Left renal pelvis (tissue), 4 donors: Measurements from ENCODE around the gene MEF2C. TPM values are rescaled to one million over a fixed set of nuclear protein-coding genes. Genes with fewer than 3 reads are reported as not detected.

Experiments used
- DNase-seq, 4 donors: peaks; one replicate each; pipeline ENCODE4 v3.0.0-alpha.2; 2013; ENCODE audit warnings: low read depth in 4 of 4, low spot score in 3 of 4
- polyA plus RNA-seq, 4 donors: library from polyadenylated mRNA; unstranded; fragments of 120-200 nt; gene quantifications; one replicate each; pipeline ENCODE4 v1.2.1, GENCODE V29; 2013; ENCODE audit not compliant: insufficient read length in 4 of 4

Gene MEF2C
- polyA plus RNA-seq, 4 donors, result 29.4 to 41.4 (median 37.3) TPM

- DNase-seq, result no peak
Observed at GRCh38 chr5:88889189-88890069, 6.4 kb upstream of the MEF2C start.

- DNase-seq, result no peak
Observed at GRCh38 chr5:88888848-88889188, 5.8 kb upstream of the MEF2C start.

GRCh38 chr5:88888291-88888690 is 5.3 kb upstream of the MEF2C start:
- DNase-seq, result no peak

DNA sequence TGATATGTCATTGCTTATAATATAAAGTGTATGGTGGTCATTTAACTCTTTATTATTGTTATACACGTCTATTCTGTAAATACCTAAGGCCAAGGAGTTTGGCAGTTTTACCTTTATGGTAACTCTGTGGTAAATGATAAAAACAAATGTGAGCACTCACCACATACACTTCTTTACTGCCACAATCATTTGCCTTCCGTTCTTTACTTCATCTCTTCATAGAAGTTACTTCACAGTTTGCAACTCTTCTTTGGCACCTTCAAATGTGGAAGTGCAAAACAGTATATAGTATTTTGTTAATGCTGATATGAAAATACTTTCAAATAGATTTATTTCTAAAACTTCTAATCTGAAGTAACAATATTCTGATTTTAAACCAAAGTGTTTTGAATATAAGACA is 4.4 kb upstream of the MEF2C start:
- DNase-seq, result no peak

GRCh38 chr5:88886746-88887341 is 3.9 kb upstream of the MEF2C start:
- DNase-seq, result no peak

DNA sequence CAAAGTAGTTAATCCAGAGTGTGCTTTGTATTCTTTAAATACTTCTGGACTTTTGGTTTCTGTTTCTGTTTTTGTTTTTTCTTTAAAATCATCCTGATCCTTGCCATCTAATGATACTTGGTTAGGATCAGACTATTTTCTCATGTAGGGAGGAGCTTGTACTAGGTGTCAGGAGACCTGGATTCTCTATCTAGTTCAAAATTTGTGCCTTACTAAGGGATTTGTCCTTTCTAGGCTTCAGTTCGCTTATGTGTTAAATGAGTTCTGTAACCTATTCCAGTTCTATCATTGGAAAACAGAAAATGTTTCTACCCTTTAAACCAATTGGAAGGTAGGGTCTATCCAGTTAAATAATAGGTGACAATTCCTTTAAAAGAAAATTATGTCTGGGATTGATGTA is 3.3 kb upstream of the MEF2C start:
- no peak for DNase-seq

DNA sequence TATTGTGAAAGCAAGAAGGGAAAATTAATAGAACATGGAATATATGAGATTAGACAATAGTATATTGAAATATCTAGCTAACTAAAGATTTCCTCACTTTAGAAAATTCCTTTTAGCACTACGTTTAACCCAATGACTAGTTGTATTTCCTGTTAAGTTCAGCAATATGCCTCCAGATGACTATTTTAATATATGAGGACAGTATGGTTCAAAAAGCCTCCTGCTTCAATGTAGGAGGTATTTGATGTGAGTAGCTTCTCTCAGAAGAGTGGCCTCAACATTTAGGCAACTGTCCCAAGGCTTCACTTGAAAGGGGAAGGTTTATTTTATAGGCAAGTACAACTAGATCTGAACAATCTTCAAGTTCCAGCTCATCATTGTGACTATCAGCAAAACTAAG is 2.0 kb upstream of the MEF2C start:
- no peak for DNase-seq

DNA sequence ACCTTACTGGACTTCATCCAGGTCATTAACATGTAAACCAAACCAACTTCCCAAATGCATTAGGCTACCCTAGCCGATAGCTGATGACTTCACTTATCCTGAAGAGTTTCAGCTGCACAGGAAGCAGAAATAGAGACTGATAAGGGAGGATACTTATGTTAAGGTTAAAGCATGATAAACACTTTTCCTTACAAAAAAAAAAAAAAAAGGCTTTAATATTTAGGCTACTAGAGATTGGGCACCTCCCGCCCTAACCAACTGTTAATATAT is 1.6 kb upstream of the MEF2C start:
- no peak for DNase-seq

DNA sequence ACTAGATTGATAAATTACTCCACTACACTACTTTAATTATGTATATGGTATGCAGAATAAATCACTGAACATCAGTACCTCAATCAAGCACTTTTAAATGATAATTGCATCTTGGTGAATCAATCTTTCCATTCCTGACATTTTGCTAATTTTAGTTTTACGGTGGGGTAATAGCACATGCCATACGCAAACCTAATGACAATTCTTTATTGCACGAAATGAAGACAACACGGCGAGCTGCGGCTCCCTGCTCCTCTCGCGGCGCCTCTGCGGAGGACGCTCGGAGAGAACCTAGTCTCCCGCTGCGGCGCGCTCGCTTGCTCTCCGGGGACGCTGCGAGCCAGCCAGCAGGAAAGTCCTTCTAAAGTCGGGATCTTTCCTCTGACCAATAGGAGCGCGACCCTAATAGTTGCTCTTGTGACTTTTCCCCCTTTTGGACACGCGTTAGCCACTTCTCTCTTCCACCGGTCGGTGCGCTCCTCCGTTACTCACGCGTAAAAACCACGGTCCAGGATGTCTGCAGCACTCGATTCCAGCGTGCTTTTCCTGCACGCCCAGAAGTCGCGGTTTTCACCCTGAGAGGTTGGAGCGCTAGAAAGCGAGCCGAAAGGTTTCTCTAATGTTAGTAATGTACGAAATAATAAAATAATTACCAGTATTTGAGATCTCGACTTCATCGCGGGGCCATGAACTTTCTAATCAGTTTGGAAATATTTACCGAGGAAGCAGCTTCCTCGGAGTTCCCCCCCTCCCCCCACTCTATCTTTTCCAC is 1.0 kb upstream of the MEF2C start:
- DNase-seq, result no peak

- DNase-seq, result no peak
Observed at GRCh38 chr5:88882276-88883038, 527 bp downstream of the MEF2C start.

- DNase-seq, result no peak
Observed at GRCh38 chr5:88881571-88881971, 1.4 kb downstream of the MEF2C start.

- DNase-seq, result no peak
Observed at GRCh38 chr5:88880201-88880600, 2.8 kb downstream of the MEF2C start.

- DNase-seq, result no peak
Observed at GRCh38 chr5:88879724-88880123, 3.3 kb downstream of the MEF2C start.

DNA sequence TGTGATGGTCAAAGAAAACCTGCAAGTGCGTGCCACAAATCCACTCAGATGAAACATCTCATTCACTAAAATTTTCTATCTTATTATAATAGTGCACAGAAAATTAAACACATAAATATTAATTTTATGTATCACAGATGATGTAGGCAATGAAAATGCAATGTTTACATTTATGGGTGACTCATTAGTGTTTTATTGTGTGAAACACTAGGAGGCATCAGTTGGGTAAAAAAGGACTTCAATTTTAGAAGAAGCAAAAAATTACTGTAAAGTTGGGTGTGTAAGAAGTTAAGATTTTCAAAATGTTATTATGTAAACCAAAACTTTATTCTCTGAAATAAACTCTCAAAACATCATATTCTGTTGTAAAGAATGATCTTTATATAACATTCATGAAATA is 4.0 kb downstream of the MEF2C start:
- no peak for DNase-seq

DNA sequence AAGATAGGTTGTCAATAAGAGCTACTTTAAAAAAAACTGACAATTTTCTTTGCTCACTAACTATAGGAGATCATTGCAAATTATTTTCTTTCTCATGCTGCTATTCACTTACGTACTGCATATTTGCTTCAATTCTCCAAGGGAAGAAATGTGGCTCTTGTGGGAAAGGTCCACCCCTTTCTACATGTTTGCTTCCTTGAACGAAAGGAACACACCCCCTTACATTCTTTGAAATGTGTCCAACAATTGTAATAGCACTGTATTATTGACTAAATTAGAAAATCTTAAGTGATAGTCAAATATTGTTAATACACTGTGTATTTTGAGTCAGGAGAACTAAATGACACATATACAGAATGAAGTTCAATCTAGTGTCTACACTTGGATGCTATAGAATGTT is 5.2 kb downstream of the MEF2C start:
- no peak for DNase-seq

GRCh38 chr5:88876714-88877113 is 6.3 kb downstream of the MEF2C start:
- DNase-seq, result no peak

GRCh38 chr5:88875341-88876234 is 7.4 kb downstream of the MEF2C start:
- DNase-seq, result no peak

DNA sequence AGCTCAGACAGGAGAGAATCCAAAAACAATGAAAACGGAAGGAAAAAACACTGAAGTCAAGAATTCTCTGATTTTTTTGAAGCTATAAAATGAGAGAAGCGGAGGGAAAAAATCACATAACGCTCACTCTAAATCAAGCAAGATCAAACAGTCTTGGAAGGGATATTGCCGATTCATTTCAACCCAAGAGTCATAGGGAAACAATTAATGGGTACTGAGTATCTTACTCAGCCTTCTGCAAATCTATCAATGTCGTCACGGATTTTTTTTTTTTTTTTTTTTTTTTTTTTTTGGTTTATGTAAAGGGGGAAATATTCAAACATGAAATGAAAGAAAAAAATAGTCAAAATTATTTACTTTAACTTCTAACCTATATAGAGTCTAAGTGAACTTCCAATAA is 9.5 kb downstream of the MEF2C start:
- no peak for DNase-seq

- DNase-seq, result no peak
Observed at GRCh38 chr5:88872971-88873370, 10.0 kb downstream of the MEF2C start.

- no peak for DNase-seq
Observed at GRCh38 chr5:88870285-88870684, 12.7 kb downstream of the MEF2C start.
